Measurements from ENCODE around the gene COQ2.

The COQ2 gene

GRCh38 chr4:83214079-83214478 is 70.5 kb downstream of the COQ2 start:
- DNase-seq = no peak

All from NCI-H510A (cell line).